ENCODE measurements around the gene TBC1D19. TPM values are rescaled to one million over a fixed set of nuclear protein-coding genes. Genes with fewer than 3 reads are reported as not detected.

TBC1D19 gene
- total RNA-seq, 4 donors from 2014 or later: 19.8 to 23.4 (median 20.7) TPM

DNA sequence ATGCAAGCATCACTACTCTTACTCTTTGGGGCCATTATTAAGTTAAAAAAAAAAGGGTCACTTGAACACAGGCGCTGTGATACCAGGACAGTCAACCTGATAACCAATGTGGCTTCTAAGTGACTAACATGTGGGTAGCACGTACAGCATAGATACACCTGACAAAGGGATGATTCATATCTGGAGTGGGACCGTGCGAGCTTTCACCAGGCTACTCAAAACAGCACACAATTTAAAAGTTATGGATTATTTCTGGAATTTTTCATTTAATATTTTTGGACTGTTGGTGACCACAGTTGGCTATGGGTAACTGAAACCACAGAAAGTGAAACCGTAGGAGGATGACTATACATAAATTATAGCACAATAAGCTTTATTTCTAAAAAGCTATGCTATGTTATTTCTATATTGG, 162.9 kb downstream of the TBC1D19 start:
- Histone ChIP-seq H3K36me3 (peaks cover 0 to 54% (median 0%) of the 10 kb centered on the region in 3 donors), H3K4me1 (peaks cover 0 to 2% (median 0%) of the 10 kb centered on the region in 4 donors), H3K27ac (no peak overlapping the region), H3K9me3 (peaks cover 0 to 10% (median 0%) of the 10 kb centered on the region in 4 donors), H3K4me3 (no peak overlapping the region), H3K27me3 (no peaks in the 10 kb centered on the region)
- DNase-seq (ENCODE audit: low spot score in 2 of 2): no peak
- TF ChIP-seq POLR2A (IDR thresholded peaks at IDR 0.05): no peak
- TF ChIP-seq, protein P1, sequence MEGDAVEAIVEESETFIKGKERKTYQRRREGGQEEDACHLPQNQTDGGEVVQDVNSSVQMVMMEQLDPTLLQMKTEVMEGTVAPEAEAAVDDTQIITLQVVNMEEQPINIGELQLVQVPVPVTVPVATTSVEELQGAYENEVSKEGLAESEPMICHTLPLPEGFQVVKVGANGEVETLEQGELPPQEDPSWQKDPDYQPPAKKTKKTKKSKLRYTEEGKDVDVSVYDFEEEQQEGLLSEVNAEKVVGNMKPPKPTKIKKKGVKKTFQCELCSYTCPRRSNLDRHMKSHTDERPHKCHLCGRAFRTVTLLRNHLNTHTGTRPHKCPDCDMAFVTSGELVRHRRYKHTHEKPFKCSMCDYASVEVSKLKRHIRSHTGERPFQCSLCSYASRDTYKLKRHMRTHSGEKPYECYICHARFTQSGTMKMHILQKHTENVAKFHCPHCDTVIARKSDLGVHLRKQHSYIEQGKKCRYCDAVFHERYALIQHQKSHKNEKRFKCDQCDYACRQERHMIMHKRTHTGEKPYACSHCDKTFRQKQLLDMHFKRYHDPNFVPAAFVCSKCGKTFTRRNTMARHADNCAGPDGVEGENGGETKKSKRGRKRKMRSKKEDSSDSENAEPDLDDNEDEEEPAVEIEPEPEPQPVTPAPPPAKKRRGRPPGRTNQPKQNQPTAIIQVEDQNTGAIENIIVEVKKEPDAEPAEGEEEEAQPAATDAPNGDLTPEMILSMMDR (IDR thresholded peaks at IDR 0.05): no peak
- TF ChIP-seq EP300 (IDR thresholded peaks at IDR 0.05): no peak
- whole genome bisulfite sequencing, 2 donors: 74 to 81% methylated on average over 5 of the region's 5 CpGs

DNA sequence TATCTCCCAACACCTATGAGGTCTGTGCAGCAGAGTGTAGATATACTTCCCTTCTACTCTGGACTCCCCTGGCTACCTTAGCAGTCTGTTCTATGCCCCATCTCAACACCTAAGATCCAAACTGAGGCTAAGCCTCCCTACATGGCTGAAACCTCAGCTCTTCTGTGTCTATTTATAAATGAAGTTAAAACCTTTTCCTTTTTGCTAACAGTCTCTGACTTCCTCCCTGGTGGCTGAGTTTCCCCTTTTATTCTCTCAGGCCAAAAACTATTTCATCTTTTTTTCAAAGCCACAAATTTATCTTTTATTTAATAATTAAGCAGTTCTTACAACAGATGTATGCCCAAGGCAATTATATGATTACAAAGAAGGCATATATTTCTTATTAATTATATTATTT, 164.9 kb downstream of the TBC1D19 start:
- H3K36me3 ChIP-seq: peaks cover 0 to 43% (median 0%) of the 10 kb centered on the region in 3 donors
- DNase-seq (ENCODE audit: low spot score in 2 of 2): no peak
- TF ChIP-seq EP300 (IDR thresholded peaks at IDR 0.05) (no peak), POLR2A (IDR thresholded peaks at IDR 0.05) (no peak)
- TF ChIP-seq, protein P1 (IDR thresholded peaks at IDR 0.05): no peak

DNA sequence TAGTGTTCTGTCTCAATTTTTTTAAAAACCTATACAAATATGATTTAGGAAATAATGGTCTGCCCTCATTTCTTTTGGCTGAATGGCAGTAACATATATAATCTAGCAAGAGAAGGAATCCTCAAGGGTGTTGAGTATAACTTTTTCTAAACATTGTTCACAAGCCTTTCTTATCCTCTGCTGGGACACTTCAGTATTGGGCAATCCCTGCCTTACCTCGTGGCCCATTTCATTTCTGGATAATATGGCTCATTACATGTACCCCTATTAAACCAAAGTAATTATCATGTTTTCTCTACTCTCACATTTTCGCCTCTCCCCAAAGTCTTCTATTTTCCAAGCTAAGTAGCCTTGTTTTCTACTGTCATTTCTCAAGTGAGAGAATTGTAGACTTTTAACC, 166.0 kb downstream of the TBC1D19 start:
- WGBS, 2 donors: 83 to 85% methylated on average over 2 of the region's 2 CpGs
- no peak overlapping the region for H3K27ac ChIP-seq
- H3K4me3 ChIP-seq: no peak overlapping the region
- peaks cover 0 to 33% (median 0%) of the 10 kb centered on the region in 3 donors for H3K36me3 ChIP-seq
- H3K27me3 ChIP-seq: no peaks in the 10 kb centered on the region
- no peak for DNase-seq (ENCODE audit: low spot score in 2 of 2)
- H3K9me3 ChIP-seq: no peaks in the 10 kb centered on the region
- peaks cover 0 to 5% (median 0%) of the 10 kb centered on the region in 4 donors for H3K4me1 ChIP-seq
- TF ChIP-seq POLR2A (IDR thresholded peaks at IDR 0.05) (no peak), EP300 (IDR thresholded peaks at IDR 0.05) (no peak)
- TF ChIP-seq, protein P1 (IDR thresholded peaks at IDR 0.05): no peak

More for the DNA sequence above, 164.9 kb downstream of the TBC1D19 start:
- peaks cover 0 to 4% (median 0%) of the 10 kb centered on the region in 4 donors for H3K9me3 ChIP-seq
- H3K4me3 ChIP-seq: no peak overlapping the region
- H3K4me1 ChIP-seq: peaks cover 0 to 4% (median 0%) of the 10 kb centered on the region in 4 donors
- H3K27ac ChIP-seq: no peak overlapping the region
- no peaks in the 10 kb centered on the region for H3K27me3 ChIP-seq

DNA sequence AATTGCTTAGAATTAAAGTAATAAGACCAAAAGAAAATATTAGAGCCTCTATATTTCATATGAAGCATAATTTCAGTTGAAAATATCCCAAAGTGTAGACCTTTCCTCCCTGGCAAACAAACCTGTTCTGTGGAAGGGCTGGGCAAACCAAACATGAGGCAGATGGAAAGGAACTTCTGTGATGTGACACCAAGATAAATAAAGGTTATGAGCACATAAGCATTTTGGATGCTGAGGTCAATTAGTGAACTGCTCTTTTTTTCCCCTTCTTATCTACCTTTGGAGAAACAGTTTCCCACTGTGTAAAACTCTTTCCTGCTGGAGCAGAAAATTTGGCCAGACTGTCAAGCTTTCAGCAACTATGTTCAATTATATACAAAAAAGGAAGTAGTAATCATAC, 167.1 kb downstream of the TBC1D19 start:
- Histone ChIP-seq H3K4me1 (peaks cover 0 to 5% (median 0%) of the 10 kb centered on the region in 4 donors), H3K4me3 (no peak overlapping the region), H3K27me3 (no peaks in the 10 kb centered on the region), H3K27ac (no peak overlapping the region), H3K9me3 (no peaks in the 10 kb centered on the region), H3K36me3 (peaks cover 0 to 31% (median 0%) of the 10 kb centered on the region in 3 donors)
- no peak for DNase-seq (ENCODE audit: low spot score in 2 of 2)
- TF ChIP-seq EP300 (IDR thresholded peaks at IDR 0.05): no peak
- TF ChIP-seq, protein P1 (IDR thresholded peaks at IDR 0.05): no peak

DNA sequence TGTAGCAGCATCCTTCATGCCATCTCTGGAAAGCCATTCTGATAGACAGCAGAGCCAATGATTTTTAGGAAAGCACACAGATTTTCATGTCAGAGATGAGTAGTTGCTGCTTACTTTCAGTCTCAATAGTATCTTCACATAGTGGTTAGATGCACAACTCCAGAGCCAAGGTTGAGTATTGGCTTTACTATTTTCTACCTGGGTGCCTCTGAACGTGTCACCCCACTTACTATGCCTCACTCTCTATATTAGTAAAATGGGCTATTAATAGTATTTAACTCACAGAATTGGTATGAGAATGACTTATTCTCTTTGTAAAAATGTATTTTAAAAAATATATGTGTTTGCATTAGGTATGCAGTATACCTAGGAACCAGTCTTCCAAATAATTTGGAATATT, 168.0 kb downstream of the TBC1D19 start:
- Histone ChIP-seq H3K27me3 (no peaks in the 10 kb centered on the region), H3K27ac (no peak overlapping the region), H3K36me3 (peaks cover 0 to 31% (median 0%) of the 10 kb centered on the region in 3 donors), H3K9me3 (no peaks in the 10 kb centered on the region), H3K4me3 (no peak overlapping the region), H3K4me1 (peaks cover 0 to 5% (median 0%) of the 10 kb centered on the region in 4 donors)
- DNase-seq (ENCODE audit: low spot score in 2 of 2): no peak
- TF ChIP-seq EP300 (IDR thresholded peaks at IDR 0.05): no peak
- TF ChIP-seq, protein P1 (IDR thresholded peaks at IDR 0.05): no peak
- TF ChIP-seq POLR2A (IDR thresholded peaks at IDR 0.05): no peak
- WGBS, 2 donors: 90 to 97% methylated on average over 1 of the region's 1 CpG

All from tibial nerve (tissue), 4 donors.